DOHH2 (cell line): ENCODE measurements around the gene HYI.

Experiments used
- H3F3A ChIP-seq: fragments of 200-600 bp; sonication (generic), shearing (Covaris generic); 2 replicates; pipeline ENCODE4 v1.6.0; 2016; ENCODE audit warnings: antibody characterized with exemption, mild to moderate bottlenecking; ENCODE audit not compliant: control insufficient read depth, insufficient read depth
- H3K27ac ChIP-seq: fragments of 200-600 bp; sonication (generic); 2 replicates; pipeline ENCODE4 v1.5.1; 2014; ENCODE audit warnings: low read depth, mild to moderate bottlenecking, low read length, moderate library complexity
- H3K27me3 ChIP-seq: fragments of 200-600 bp; sonication (generic); 2 replicates; pipeline ENCODE4 v1.6.1; 2014; ENCODE audit warnings: mild to moderate bottlenecking, low read length, mixed read lengths; ENCODE audit not compliant: control insufficient read depth
- H3K36me3 ChIP-seq: fragments of 200-600 bp; sonication (generic); 2 replicates; pipeline ENCODE4 v1.6.1; 2014; ENCODE audit warnings: mild to moderate bottlenecking, low read length, moderate library complexity, mixed read lengths; ENCODE audit not compliant: control insufficient read depth
- H3K4me1 ChIP-seq: fragments of 200-600 bp; sonication (generic); 2 replicates; pipeline ENCODE4 v1.6.1; 2014; ENCODE audit warnings: mild to moderate bottlenecking, low read length, mixed read lengths; ENCODE audit not compliant: control insufficient read depth
- H3K4me2 ChIP-seq: fragments of 200-600 bp; sonication (generic); 2 replicates; pipeline ENCODE4 v1.6.0; 2014; ENCODE audit warnings: mild to moderate bottlenecking, low read length, moderate library complexity
- H3K4me3 ChIP-seq: fragments of 200-600 bp; sonication (generic); 2 replicates; pipeline ENCODE4 v1.5.1; 2014; ENCODE audit warnings: mild to moderate bottlenecking, low read length, mixed read lengths
- H3K79me2 ChIP-seq: fragments of 200-600 bp; sonication (generic); 2 replicates; pipeline ENCODE4 v1.6.1; 2014; ENCODE audit warnings: mild to moderate bottlenecking, low read length, mixed read lengths; ENCODE audit not compliant: control insufficient read depth
- H3K9me2 ChIP-seq: fragments of 200-600 bp; sonication (generic); replicated peaks from 2 replicates; pipeline ENCODE4 v1.6.1; 2014; ENCODE audit warnings: mild to moderate bottlenecking, low read length, mixed read lengths; ENCODE audit not compliant: control insufficient read depth
- H3K9me3 ChIP-seq: fragments of 200-600 bp; sonication (generic); 2 replicates; pipeline ENCODE4 v1.6.1; 2014; ENCODE audit warnings: antibody characterized with exemption, low read length, mixed read lengths; ENCODE audit not compliant: control insufficient read depth, insufficient read depth
- H4K20me1 ChIP-seq: fragments of 200-600 bp; sonication (generic); 2 replicates; pipeline ENCODE4 v1.6.0; 2014; ENCODE audit warnings: low read depth, mild to moderate bottlenecking, antibody characterized with exemption, low read length, moderate library complexity; ENCODE audit not compliant: control insufficient read depth, insufficient read depth
- CTCF ChIP-seq: fragments of 200-600 bp; sonication (generic); IDR thresholded peaks from one replicate; pipeline ENCODE4 v1.5.1; 2014; ENCODE audit warnings: antibody characterized with exemption, mild to moderate bottlenecking, low read depth, low read length; ENCODE audit not compliant: poor library complexity, severe bottlenecking
- EZH2phosphoT487 ChIP-seq: fragments of 200-600 bp; sonication (generic); IDR thresholded peaks from 2 replicates; pipeline ENCODE4 v1.6.1; 2017; ENCODE audit warnings: borderline replicate concordance, mild to moderate bottlenecking, antibody characterized with exemption, low read length, moderate library complexity, mixed read lengths

The HYI gene

GRCh38 chr1:43432907-43433306, 20.8 kb downstream of the HYI start:
- Histone ChIP-seq H3K79me2 (no peaks in the 10 kb centered on the region), H3K27ac (no peak overlapping the region), H3F3A (no peaks in the 10 kb centered on the region), H3K4me2 (no peak overlapping the region), H3K9me3 (no peaks in the 10 kb centered on the region), H3K36me3 (peaks cover 63% of the 10 kb centered on the region), H3K27me3 (no peaks in the 10 kb centered on the region), H3K9me2 (no peaks in the 10 kb centered on the region), H3K4me1 (no peaks in the 10 kb centered on the region), H3K4me3 (no peak overlapping the region), H4K20me1 (no peaks in the 10 kb centered on the region)
- no peak for TF ChIP-seq CTCF
- TF ChIP-seq EZH2phosphoT487: no peak

GRCh38 chr1:43432171-43432860, 21.4 kb downstream of the HYI start:
- no peak overlapping the region for H3K4me2 ChIP-seq
- H3K9me3 ChIP-seq: no peaks in the 10 kb centered on the region
- H3K27ac ChIP-seq: no peak overlapping the region
- H3K9me2 ChIP-seq: no peaks in the 10 kb centered on the region
- no peak overlapping the region for H3K4me3 ChIP-seq
- H3K36me3 ChIP-seq: peaks cover 69% of the 10 kb centered on the region
- TF ChIP-seq EZH2phosphoT487 (no peak), CTCF (no peak)
- H4K20me1 ChIP-seq: no peaks in the 10 kb centered on the region
- H3K27me3 ChIP-seq: no peaks in the 10 kb centered on the region
- no peaks in the 10 kb centered on the region for H3K79me2 ChIP-seq
- H3F3A ChIP-seq: no peaks in the 10 kb centered on the region
- H3K4me1 ChIP-seq: no peaks in the 10 kb centered on the region

GRCh38 chr1:43431676-43432075, 22.1 kb downstream of the HYI start:
- Histone ChIP-seq H3K9me3 (no peaks in the 10 kb centered on the region), H3K4me1 (no peaks in the 10 kb centered on the region), H3K79me2 (no peaks in the 10 kb centered on the region), H3K27me3 (no peaks in the 10 kb centered on the region), H4K20me1 (no peaks in the 10 kb centered on the region), H3K4me3 (no peak overlapping the region), H3K4me2 (no peak overlapping the region), H3K9me2 (no peaks in the 10 kb centered on the region), H3K36me3 (peaks cover 75% of the 10 kb centered on the region), H3K27ac (no peak overlapping the region), H3F3A (no peaks in the 10 kb centered on the region)
- TF ChIP-seq EZH2phosphoT487 (no peak), CTCF (no peak)
